OCI-LY7 (cell line): ENCODE data around the gene SIRT6. TPM values are rescaled to one million over a fixed set of nuclear protein-coding genes. Genes with fewer than 3 reads are reported as not detected.

Experiments
- BruUV-seq: library from RNA; stranded (reverse); fragments of 400-500 nt; replicated peaks from 2 replicates; lab custom pipeline; 2021; lab: Mats Ljungman, UMichigan
- CTCF ChIA-PET: fragments of 300-600 bp; sonication (Branson Sonifier 250); formaldehyde crosslinking; loops from one replicate; lab custom pipeline; 2022; ENCODE audit warnings: antibody characterized with exemption; ENCODE audit not compliant: unreplicated experiment; lab: Charles Lee
- POLR2A ChIA-PET: fragments of 300-600 bp; sonication (Branson Sonifier 250); formaldehyde crosslinking; loops from one replicate; lab custom pipeline; 2022; ENCODE audit warnings: antibody characterized with exemption; lab: Charles Lee
- DNase-seq: peaks from one replicate; pipeline ENCODE4 v3.0.0-alpha.2; 2015; ENCODE audit warnings: low spot score
- H2AFZ ChIP-seq: fragments of 200-600 bp; sonication (generic), shearing (Covaris generic); 2 replicates; pipeline ENCODE4 v1.6.1; 2014; ENCODE audit warnings: mild to moderate bottlenecking, antibody characterized with exemption, low read length, moderate library complexity
- H3K27ac ChIP-seq: fragments of 200-600 bp; sonication (generic); 2 replicates; pipeline ENCODE4 v1.5.1; 2014; ENCODE audit warnings: mixed run types, low read depth, mild to moderate bottlenecking, moderate library complexity, low read length, inconsistent platforms; ENCODE audit not compliant: poor library complexity, severe bottlenecking
- H3K36me3 ChIP-seq: fragments of 200-600 bp; sonication (generic); 2 replicates; pipeline ENCODE4 v1.6.1; 2014; ENCODE audit warnings: mild to moderate bottlenecking, antibody characterized with exemption, low read length, moderate library complexity, mixed read lengths; ENCODE audit not compliant: insufficient read depth
- H3K4me1 ChIP-seq: fragments of 200-600 bp; sonication (generic); 2 replicates; pipeline ENCODE4 v1.5.1; 2014; ENCODE audit warnings: mild to moderate bottlenecking, low read length; ENCODE audit not compliant: insufficient read depth, poor library complexity, severe bottlenecking
- H3K4me2 ChIP-seq: fragments of 200-600 bp; sonication (generic); 2 replicates; pipeline ENCODE4 v1.6.1; 2014; ENCODE audit warnings: mild to moderate bottlenecking, low read length
- H3K4me3 ChIP-seq: fragments of 200-600 bp; sonication (generic); 2 replicates; pipeline ENCODE4 v1.5.1; 2014; ENCODE audit warnings: mild to moderate bottlenecking, low read depth, low read length; ENCODE audit not compliant: poor library complexity, severe bottlenecking
- H3K79me2 ChIP-seq: fragments of 200-600 bp; sonication (generic); 2 replicates; pipeline ENCODE4 v1.6.1; 2016; ENCODE audit warnings: low read depth, mild to moderate bottlenecking, low read length, moderate library complexity, mixed read lengths; ENCODE audit not compliant: insufficient read depth
- H3K9me2 ChIP-seq: fragments of 200-600 bp; sonication (generic); 2 replicates; pipeline ENCODE4 v1.6.1; 2016; ENCODE audit warnings: mild to moderate bottlenecking, low read length, mixed read lengths; ENCODE audit not compliant: insufficient read depth
- H3K9me3 ChIP-seq: fragments of 200-600 bp; sonication (generic); 2 replicates; pipeline ENCODE4 v1.6.1; 2014; ENCODE audit warnings: mild to moderate bottlenecking, mixed run types, low read length, mixed read lengths
- H4K20me1 ChIP-seq: fragments of 200-600 bp; sonication (generic); 2 replicates; pipeline ENCODE4 v1.6.1; 2014; ENCODE audit warnings: mild to moderate bottlenecking, antibody characterized with exemption, low read length, moderate library complexity, mixed read lengths; ENCODE audit not compliant: insufficient read depth
- EZH2phosphoT487 ChIP-seq: fragments of 200-600 bp; sonication (generic); IDR thresholded peaks from 2 replicates; pipeline ENCODE4 v1.6.1; 2018; ENCODE audit warnings: low read depth, borderline replicate concordance, mild to moderate bottlenecking, mixed run types, antibody characterized with exemption, low read length, moderate library complexity, mixed read lengths
- intact Hi-C: fragments of 100-400 bp; cut with micrococcal nuclease; formaldehyde crosslinking; loops from one replicate; pipeline ENCODE4 v1.10.0; 2022; ENCODE audit not compliant: unreplicated experiment
- total RNA-seq, 2 experiments: library from RNA; depleted of rRNA in 1 of 2; stranded (reverse); fragments of >200 nt in 1 of 2; shearing (Covaris generic) in 1 of 2; gene quantifications; 2 replicates each; pipeline ENCODE4 v1.2.3, GENCODE V29; 2014 to 2022
- TF ChIP-seq, protein P1 (sequence below): fragments of 200-600 bp; sonication (generic); conservative IDR thresholded peaks from 2 replicates; pipeline ENCODE4 v1.5.1; 2014; ENCODE audit warnings: mild to moderate bottlenecking, antibody characterized with exemption, low read length, moderate library complexity, mixed read lengths

SIRT6 gene
- total RNA-seq, 2 experiments from 2014 or later = 31.7 to 46.2 TPM

DNA sequence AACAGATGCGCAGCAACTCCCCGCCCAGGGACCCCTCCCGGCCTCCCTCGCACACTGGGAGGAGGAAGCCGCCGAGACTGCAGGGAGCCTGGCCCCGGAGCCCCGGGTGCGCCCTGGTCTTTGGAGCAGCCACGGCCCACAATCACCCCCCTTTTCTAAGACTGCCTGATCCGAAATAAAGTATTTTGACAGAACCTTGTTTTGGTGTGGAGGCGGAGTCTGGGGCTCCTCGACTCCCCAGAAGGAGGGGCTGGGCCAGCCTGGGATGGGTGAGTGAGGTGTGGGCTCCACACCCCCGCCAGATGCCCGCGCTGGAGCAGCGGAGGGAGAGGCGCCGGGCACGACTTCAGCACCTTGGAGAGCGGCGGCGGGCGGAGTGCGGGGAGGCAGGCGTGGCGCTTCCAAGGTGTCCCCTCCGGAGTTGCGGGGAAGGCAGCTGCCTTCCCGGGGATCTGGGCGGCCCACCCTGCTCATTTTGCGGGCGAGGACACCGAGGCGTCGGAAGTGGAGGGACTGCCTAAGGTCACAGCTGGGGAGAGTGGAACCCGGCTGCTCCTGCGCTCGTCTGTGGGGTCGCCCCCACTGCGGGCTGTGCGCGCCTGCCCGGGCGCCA is 9.4 kb downstream of the SIRT6 start:
- CTCF ChIA-PET = no interaction called here
- no peak overlapping the region for H3K27ac ChIP-seq
- DNase-seq = no peak
- no peaks in the 10 kb centered on the region for H3K4me1 ChIP-seq
- POLR2A ChIA-PET = no interaction called here
- BruUV-seq = no TSS peak
- H3K9me2 ChIP-seq = no peaks in the 10 kb centered on the region
- no peak overlapping the region for H2AFZ ChIP-seq
- no peak overlapping the region for H3K4me2 ChIP-seq
- intact Hi-C loops = no loop called here
- no peaks in the 10 kb centered on the region for H3K36me3 ChIP-seq
- H4K20me1 ChIP-seq = no peaks in the 10 kb centered on the region
- no peaks in the 10 kb centered on the region for H3K79me2 ChIP-seq
- no peaks in the 10 kb centered on the region for H3K9me3 ChIP-seq
- no peak overlapping the region for H3K4me3 ChIP-seq
- TF ChIP-seq, protein P1, sequence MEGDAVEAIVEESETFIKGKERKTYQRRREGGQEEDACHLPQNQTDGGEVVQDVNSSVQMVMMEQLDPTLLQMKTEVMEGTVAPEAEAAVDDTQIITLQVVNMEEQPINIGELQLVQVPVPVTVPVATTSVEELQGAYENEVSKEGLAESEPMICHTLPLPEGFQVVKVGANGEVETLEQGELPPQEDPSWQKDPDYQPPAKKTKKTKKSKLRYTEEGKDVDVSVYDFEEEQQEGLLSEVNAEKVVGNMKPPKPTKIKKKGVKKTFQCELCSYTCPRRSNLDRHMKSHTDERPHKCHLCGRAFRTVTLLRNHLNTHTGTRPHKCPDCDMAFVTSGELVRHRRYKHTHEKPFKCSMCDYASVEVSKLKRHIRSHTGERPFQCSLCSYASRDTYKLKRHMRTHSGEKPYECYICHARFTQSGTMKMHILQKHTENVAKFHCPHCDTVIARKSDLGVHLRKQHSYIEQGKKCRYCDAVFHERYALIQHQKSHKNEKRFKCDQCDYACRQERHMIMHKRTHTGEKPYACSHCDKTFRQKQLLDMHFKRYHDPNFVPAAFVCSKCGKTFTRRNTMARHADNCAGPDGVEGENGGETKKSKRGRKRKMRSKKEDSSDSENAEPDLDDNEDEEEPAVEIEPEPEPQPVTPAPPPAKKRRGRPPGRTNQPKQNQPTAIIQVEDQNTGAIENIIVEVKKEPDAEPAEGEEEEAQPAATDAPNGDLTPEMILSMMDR = no peak
- TF ChIP-seq EZH2phosphoT487 = no peak

DNA sequence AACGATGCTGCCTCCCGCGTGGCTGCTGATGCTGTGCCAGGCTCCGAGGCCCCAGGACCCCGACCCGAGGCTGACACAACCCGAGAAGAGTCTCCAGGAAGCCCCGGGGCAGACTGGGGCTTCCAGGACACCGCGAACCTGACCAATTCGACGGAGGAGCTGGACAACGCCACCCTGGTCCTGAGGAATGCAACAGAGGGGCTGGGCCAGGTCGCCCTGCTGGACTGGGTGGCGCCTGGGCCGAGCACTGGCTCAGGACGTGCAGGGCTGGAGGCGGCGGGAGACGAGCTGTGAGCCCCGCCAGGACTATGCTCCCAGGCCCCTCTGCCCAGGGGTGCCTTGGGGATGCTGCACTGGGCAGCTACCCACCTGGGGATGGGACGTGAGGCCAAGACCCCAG is 10.7 kb downstream of the SIRT6 start:
- no peak overlapping the region for H3K27ac ChIP-seq
- no peaks in the 10 kb centered on the region for H3K79me2 ChIP-seq
- no peak overlapping the region for H2AFZ ChIP-seq
- no peaks in the 10 kb centered on the region for H3K36me3 ChIP-seq
- no peaks in the 10 kb centered on the region for H3K9me2 ChIP-seq
- BruUV-seq = no TSS peak
- no peaks in the 10 kb centered on the region for H3K9me3 ChIP-seq
- intact Hi-C loops = no loop called here
- CTCF ChIA-PET = no interaction called here
- TF ChIP-seq, protein P1 = no peak
- TF ChIP-seq EZH2phosphoT487 = no peak
- no peak overlapping the region for H3K4me3 ChIP-seq
- no peak overlapping the region for H3K4me2 ChIP-seq
- DNase-seq = no peak
- POLR2A ChIA-PET = no interaction called here
- no peaks in the 10 kb centered on the region for H3K4me1 ChIP-seq
- H4K20me1 ChIP-seq = no peaks in the 10 kb centered on the region

GRCh38 chr19:4164262-4164661 is 18.1 kb downstream of the SIRT6 start:
- POLR2A ChIA-PET = no interaction called here
- Histone ChIP-seq H3K9me3 (no peaks in the 10 kb centered on the region), H3K9me2 (no peaks in the 10 kb centered on the region), H2AFZ (no peak overlapping the region), H3K4me3 (no peak overlapping the region), H3K4me2 (no peak overlapping the region), H3K79me2 (no peaks in the 10 kb centered on the region), H3K4me1 (no peaks in the 10 kb centered on the region), H4K20me1 (no peaks in the 10 kb centered on the region), H3K36me3 (no peaks in the 10 kb centered on the region), H3K27ac (no peak overlapping the region)
- DNase-seq = no peak
- no peak for TF ChIP-seq EZH2phosphoT487
- TF ChIP-seq, protein P1 = no peak
- intact Hi-C loops = no loop called here
- BruUV-seq = no TSS peak
- CTCF ChIA-PET = no interaction called here
